ENCODE results near the gene LCLAT1. TPM values are rescaled to one million over a fixed set of nuclear protein-coding genes. Genes with fewer than 3 reads are reported as not detected.

Gene LCLAT1
- total and polyA plus RNA-seq, 12 donors, result 8.0 to 56.4 (median 42.7) TPM

DNA sequence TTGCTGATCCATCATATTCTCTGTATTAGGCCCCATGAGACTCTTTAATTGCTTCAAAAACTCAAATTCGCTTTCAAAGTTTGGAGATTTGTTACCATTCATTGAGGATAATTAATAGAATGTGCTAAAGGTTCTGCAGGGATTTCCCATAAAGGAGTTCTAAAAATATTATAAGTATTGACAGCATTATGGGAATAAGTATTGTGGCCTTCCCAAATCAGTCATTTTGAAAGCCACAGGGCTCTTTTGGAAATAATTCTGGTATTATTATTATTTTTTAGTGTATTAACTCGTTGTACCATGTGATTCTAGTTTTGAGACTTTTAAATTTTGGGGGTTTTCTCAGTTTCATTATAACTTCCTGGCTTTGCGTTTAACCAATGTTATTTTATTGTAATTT is 37.1 kb downstream of the LCLAT1 start:
- intact Hi-C loops (cut with DNase I), result no loop called here
- Histone ChIP-seq H3K4me1 (peaks cover 0 to 64% (median 35%) of the 10 kb centered on the region in 9 donors), H3K27ac (peak overlapping the region in 3 of 10 donors; percentile 2 to 73 (median 3)), H3K4me3 (no peak overlapping the region), H3K9me3 (no peaks in the 10 kb centered on the region), H3K36me3 (peaks cover 0 to 4% (median 0%) of the 10 kb centered on the region in 9 donors), H3K27me3 (no peaks in the 10 kb centered on the region)
- DNase-seq, result no peak
- no peak for ATAC-seq
- 80 to 81% methylated on average over 3 of the region's 3 CpGs for WGBS, 2 donors
- TF ChIP-seq, protein P1, sequence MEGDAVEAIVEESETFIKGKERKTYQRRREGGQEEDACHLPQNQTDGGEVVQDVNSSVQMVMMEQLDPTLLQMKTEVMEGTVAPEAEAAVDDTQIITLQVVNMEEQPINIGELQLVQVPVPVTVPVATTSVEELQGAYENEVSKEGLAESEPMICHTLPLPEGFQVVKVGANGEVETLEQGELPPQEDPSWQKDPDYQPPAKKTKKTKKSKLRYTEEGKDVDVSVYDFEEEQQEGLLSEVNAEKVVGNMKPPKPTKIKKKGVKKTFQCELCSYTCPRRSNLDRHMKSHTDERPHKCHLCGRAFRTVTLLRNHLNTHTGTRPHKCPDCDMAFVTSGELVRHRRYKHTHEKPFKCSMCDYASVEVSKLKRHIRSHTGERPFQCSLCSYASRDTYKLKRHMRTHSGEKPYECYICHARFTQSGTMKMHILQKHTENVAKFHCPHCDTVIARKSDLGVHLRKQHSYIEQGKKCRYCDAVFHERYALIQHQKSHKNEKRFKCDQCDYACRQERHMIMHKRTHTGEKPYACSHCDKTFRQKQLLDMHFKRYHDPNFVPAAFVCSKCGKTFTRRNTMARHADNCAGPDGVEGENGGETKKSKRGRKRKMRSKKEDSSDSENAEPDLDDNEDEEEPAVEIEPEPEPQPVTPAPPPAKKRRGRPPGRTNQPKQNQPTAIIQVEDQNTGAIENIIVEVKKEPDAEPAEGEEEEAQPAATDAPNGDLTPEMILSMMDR (IDR thresholded peaks at IDR 0.05), result no peak

DNA sequence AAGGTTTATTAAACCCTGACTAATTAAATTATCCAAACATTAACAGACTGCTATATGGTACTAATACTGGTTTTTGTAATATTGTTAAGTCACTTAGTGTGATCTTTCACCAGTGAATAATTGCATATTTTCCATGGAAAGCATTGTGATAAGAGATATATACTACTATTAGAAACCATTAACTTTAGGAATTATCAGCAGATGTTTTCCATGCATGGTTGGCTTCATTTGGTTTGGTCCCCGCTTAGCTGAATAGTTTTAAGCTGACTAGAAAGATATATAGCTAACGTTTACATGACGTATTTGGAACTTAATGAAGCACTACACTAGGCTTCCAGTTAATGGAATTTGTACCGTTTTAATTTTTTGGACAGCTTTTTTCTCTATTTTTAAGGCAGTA is 37.9 kb downstream of the LCLAT1 start:
- no peak for ATAC-seq
- peak overlapping the region in 1 of 10 donors; percentile 9 for H3K27ac ChIP-seq
- H3K36me3 ChIP-seq, result no peaks in the 10 kb centered on the region
- H3K27me3 ChIP-seq, result no peaks in the 10 kb centered on the region
- WGBS, 2 donors, result 84 to 89% methylated on average over 4 of the region's 4 CpGs
- intact Hi-C loops (cut with DNase I), result no loop called here
- TF ChIP-seq, protein P1 (IDR thresholded peaks at IDR 0.05), result no peak
- peaks cover 0 to 64% (median 35%) of the 10 kb centered on the region in 9 donors for H3K4me1 ChIP-seq
- no peaks in the 10 kb centered on the region for H3K9me3 ChIP-seq
- no peak for DNase-seq
- no peak overlapping the region for H3K4me3 ChIP-seq

DNA sequence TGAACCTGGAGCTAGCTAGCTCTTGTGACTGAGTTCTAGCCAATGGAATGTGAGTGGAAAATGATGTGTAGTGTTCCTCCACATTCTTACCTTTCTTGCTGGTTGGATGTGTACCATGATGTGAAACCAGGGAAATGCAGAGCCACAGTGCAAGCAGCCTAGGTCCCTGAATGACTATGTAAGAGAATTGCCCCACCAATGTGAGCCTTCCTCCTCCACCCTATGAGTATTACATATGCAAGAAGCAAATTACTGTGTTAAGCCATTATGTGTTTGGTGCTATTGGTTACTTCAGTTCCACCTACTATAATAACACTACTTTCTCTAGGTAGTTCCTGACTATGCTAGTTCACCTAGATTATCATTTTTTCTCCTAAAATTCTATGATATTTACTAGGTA is 39.6 kb downstream of the LCLAT1 start:
- H3K4me1 ChIP-seq, result peaks cover 0 to 65% (median 30%) of the 10 kb centered on the region in 9 donors

DNA sequence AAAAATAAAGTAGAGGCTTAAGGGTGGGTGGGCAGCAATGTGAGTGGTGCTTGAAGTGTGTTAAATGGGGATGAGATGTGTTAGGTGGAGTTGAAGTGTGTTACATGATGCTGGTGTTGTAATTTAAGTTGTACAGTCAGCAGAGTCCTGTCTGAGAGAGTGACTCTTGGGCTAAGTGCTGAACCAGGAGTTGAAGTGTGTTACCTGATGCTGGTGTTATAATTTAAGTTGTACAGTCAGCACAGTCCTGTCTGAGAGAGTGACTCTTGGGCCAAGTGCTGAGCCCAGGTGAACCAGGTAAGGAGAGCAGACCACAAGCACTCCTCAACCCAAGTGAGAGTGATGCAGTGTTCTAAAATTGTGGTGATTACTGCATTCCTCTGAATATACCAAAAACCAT is 40.6 kb downstream of the LCLAT1 start:
- TF ChIP-seq, protein P1 (IDR thresholded peaks at IDR 0.05), result no peak
- Histone ChIP-seq H3K4me1 (peaks cover 0 to 67% (median 36%) of the 10 kb centered on the region in 9 donors), H3K27me3 (no peaks in the 10 kb centered on the region), H3K9me3 (no peaks in the 10 kb centered on the region), H3K27ac (no peak overlapping the region), H3K36me3 (no peaks in the 10 kb centered on the region), H3K4me3 (no peak overlapping the region)
- no peak for DNase-seq
- ATAC-seq, result peak in 5 of 8 donors; percentile 14 to 61 (median 28)
- intact Hi-C loops (cut with DNase I), result loop anchor here in 1 of 10 donors (1.0 kb wide), 1 partner anchor 9 kb away; no protein-coding TSS in a partner anchor

More for the DNA sequence above, 39.6 kb downstream of the LCLAT1 start:
- Histone ChIP-seq H3K27me3 (no peaks in the 10 kb centered on the region), H3K36me3 (no peaks in the 10 kb centered on the region), H3K4me3 (no peak overlapping the region), H3K27ac (no peak overlapping the region), H3K9me3 (no peaks in the 10 kb centered on the region)
- no peak for DNase-seq
- intact Hi-C loops (cut with DNase I), result loop anchor here in 1 of 10 donors (1.0 kb wide), 1 partner anchor 8 kb away; no protein-coding TSS in a partner anchor
- ATAC-seq, result no peak
- TF ChIP-seq, protein P1 (IDR thresholded peaks at IDR 0.05), result no peak

Measured in heart right ventricle (tissue), 16 donors.